K562 (cell line): ENCODE measurements around the gene EFCAB8. TPM values are rescaled to one million over a fixed set of nuclear protein-coding genes. Genes with fewer than 3 reads are reported as not detected.

Experiments
- CC2D1A ChIP-seq: fragments of 450-650 bp; IDR thresholded peaks from 2 replicates; pipeline ENCODE4 v1.6.1; 2017; ENCODE audit warnings: mild to moderate bottlenecking
- CEBPG ChIP-seq, 3 experiments: fragments of 200-800 bp in 1 of 3; sonication (Bioruptor generic) in 1 of 3; sonication (generic) in 1 of 3; formaldehyde crosslinking in 1 of 3; IDR thresholded peaks in 2 of 3; conservative IDR thresholded peaks in 1 of 3; 2 replicates each; pipeline versions ENCODE4 v1.6.1 to v1.8.0; 2016 to 2022; ENCODE audit warnings: missing compliant biosample characterization in 2 of 3, missing genetic modification characterization in 2 of 3, mild to moderate bottlenecking in 1 of 3, missing genetic modification reagents in 1 of 3
- HDAC2 ChIP-seq: fragments of 450-650 bp; IDR thresholded peaks from 2 replicates; pipeline ENCODE4 v1.6.1; 2016; ENCODE audit warnings: mild to moderate bottlenecking
- PTRF ChIP-seq: fragments of 450-650 bp; IDR thresholded peaks from 2 replicates; pipeline ENCODE4 v1.6.1; 2016; ENCODE audit warnings: mild to moderate bottlenecking, missing genetic modification characterization, missing compliant biosample characterization
- RBM34 ChIP-seq: fragments of 200-400 bp; formaldehyde crosslinking; IDR thresholded peaks from 2 replicates; pipeline ENCODE4 v1.6.1; 2018; ENCODE audit warnings: low read length, borderline replicate concordance; ENCODE audit not compliant: insufficient read depth
- U2AF1 ChIP-seq: fragments of 200-400 bp; formaldehyde crosslinking; optimal IDR thresholded peaks from 2 replicates; pipeline ENCODE3; 2017; ENCODE audit warnings: mild to moderate bottlenecking, low read depth, low read length, moderate library complexity
- polyA plus RNA-seq, 8 experiments: library from polyadenylated mRNA; depleted of rRNA in 4 of 8; stranded (reverse) in 5 of 8; unstranded in 3 of 8; fragments of >200 nt; fragmentation: Nextera tagmentation in 2 of 8; fragmentation: Illumina TruSeq in 1 of 8; extraction: Ambion mirVana in 2 of 8; extraction: Trizol in 1 of 8; gene quantifications; 2 replicates each; pipeline versions ENCODE4 v1.2.1 to v1.2.3, GENCODE V29; 2011 to 2014; ENCODE audit warnings: inconsistent platforms in 1 of 8, missing spikeins in 1 of 8
- total RNA-seq, 7 experiments: library from RNA; depleted of rRNA in 6 of 7; stranded (reverse); fragments of >200 nt in 6 of 7; fragmentation: Illumina TruSeq in 2 of 7; extraction: Trizol in 2 of 7; gene quantifications; 2 replicates each; pipeline versions ENCODE4 v1.2.1 to v1.2.3, GENCODE V29; 2011 to 2021; ENCODE audit warnings: low replicate concordance in 1 of 7
- TF ChIP-seq, protein P1 (sequence below): fragments of 250-450 bp; sonication (Bioruptor Pico); IDR thresholded peaks from 2 replicates; pipeline ENCODE4 v1.4.0; 2020
- TF ChIP-seq, protein P2 (sequence below): fragments of 250-450 bp; sonication (Bioruptor Pico); IDR thresholded peaks from 2 replicates; pipeline ENCODE4 v1.4.0; 2020; ENCODE audit warnings: mild to moderate bottlenecking
- TF ChIP-seq, protein P3 (sequence below): fragments of 450-650 bp; IDR thresholded peaks from 2 replicates; pipeline ENCODE4 v1.6.1; 2017; ENCODE audit warnings: mild to moderate bottlenecking, moderate library complexity

Gene EFCAB8
- total and polyA plus RNA-seq, 9 of the 15 experiments (the other 6 are each of a cell fraction or from before 2014, with no cell fraction given): 0.03 to 0.18 (median 0.11) TPM; not detected in 6

DNA sequence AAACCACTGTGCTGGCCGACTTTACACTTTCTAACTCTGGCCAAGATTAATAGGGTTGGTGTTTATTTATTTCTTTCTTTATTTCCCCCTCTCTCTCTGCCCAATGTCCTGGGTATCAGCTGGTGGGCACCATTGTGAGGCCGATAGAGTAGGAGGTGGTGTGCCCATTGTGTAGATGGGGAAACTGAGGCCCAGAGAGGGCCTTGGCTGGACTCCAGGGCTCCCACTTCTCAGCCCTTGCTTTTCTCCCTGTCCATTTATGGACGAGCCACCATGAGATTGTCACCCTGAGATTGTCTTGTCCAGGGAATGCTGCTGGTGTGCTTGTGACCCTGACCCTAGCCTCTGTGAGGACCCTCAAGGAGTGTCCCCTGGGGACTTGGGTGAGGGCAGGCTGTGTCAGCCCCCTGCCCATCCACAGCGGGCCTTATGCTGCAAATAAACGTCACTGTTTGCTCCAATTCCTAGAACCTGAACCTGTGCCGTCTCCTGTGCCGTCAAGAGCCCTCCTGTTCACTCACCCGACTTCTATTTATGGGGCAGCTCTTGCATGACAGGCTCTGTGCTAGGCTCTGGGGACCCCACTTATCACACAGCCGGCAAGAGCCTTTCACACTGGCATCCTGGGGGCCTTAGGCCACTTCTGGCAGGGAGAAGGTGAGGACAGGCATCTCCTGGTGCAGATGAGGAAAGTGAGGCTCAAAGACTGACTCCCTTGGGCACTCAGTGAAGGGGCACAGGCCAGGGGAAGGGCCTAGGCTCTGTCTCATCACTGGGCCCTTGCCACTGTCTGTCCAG lies 120.7 kb downstream of the EFCAB8 start (continued):
- TF ChIP-seq, protein P1, sequence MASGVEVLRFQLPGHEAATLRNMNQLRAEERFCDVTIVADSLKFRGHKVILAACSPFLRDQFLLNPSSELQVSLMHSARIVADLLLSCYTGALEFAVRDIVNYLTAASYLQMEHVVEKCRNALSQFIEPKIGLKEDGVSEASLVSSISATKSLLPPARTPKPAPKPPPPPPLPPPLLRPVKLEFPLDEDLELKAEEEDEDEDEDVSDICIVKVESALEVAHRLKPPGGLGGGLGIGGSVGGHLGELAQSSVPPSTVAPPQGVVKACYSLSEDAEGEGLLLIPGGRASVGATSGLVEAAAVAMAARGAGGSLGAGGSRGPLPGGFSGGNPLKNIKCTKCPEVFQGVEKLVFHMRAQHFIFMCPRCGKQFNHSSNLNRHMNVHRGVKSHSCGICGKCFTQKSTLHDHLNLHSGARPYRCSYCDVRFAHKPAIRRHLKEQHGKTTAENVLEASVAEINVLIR (CRISPR knock-in tag): no peak
- no peak for TF ChIP-seq HDAC2
- TF ChIP-seq, protein P2, sequence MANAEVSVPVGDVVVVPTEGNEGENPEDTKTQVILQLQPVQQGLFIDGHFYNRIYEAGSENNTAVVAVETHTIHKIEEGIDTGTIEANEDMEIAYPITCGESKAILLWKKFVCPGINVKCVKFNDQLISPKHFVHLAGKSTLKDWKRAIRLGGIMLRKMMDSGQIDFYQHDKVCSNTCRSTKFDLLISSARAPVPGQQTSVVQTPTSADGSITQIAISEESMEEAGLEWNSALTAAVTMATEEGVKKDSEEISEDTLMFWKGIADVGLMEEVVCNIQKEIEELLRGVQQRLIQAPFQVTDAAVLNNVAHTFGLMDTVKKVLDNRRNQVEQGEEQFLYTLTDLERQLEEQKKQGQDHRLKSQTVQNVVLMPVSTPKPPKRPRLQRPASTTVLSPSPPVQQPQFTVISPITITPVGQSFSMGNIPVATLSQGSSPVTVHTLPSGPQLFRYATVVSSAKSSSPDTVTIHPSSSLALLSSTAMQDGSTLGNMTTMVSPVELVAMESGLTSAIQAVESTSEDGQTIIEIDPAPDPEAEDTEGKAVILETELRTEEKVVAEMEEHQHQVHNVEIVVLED: no peak
- TF ChIP-seq PTRF (tag): no peak
- no peak for TF ChIP-seq CEBPG (CRISPR knock-in tag; IDR thresholded peaks at IDR 0.05)
- no peak for TF ChIP-seq CEBPG (tag; conservative IDR thresholded peaks at IDR 0.05 in 1 of 2, IDR thresholded peaks at IDR 0.05 in 1 of 2)
- TF ChIP-seq RBM34: no peak
- no peak for TF ChIP-seq U2AF1
- TF ChIP-seq, protein P3, sequence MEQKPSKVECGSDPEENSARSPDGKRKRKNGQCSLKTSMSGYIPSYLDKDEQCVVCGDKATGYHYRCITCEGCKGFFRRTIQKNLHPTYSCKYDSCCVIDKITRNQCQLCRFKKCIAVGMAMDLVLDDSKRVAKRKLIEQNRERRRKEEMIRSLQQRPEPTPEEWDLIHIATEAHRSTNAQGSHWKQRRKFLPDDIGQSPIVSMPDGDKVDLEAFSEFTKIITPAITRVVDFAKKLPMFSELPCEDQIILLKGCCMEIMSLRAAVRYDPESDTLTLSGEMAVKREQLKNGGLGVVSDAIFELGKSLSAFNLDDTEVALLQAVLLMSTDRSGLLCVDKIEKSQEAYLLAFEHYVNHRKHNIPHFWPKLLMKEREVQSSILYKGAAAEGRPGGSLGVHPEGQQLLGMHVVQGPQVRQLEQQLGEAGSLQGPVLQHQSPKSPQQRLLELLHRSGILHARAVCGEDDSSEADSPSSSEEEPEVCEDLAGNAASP: no peak
- no peak for TF ChIP-seq CC2D1A
